CD4-positive, CD25-positive, alpha-beta regulatory T cell (primary cell): ENCODE measurements around the gene REV3L. TPM values are rescaled to one million over a fixed set of nuclear protein-coding genes. Genes with fewer than 3 reads are reported as not detected.
A peak's percentile ranks its signal among the peaks of the same experiment; 100 is the strongest.
"Not testable (repeated sequence)": the region's sequence is repeated elsewhere in the genome, so short reads cannot be mapped to it uniquely, and the experiment has no call there.

Experiments
- ATAC-seq, 2 donors: fragments of 150-1000 bp; cut with Tn5 transposase; one replicate each; pipeline ENCODE4 v1.10.0; 2021; ENCODE audit warnings: low read depth in 2 of 2, moderate number of reproducible peaks in 2 of 2, moderate library complexity in 1 of 2
- DNase-seq, 3 donors: peaks; one replicate each; pipeline versions ENCODE4 v3.0.0 to v3.0.0-alpha.2; 2012 to 2022; ENCODE audit warnings: mixed read lengths in 1 of 3
- H3K27ac ChIP-seq: one replicate; pipeline ENCODE4 v1.7.0; 2013; ENCODE audit warnings: mild to moderate bottlenecking, low read length; ENCODE audit not compliant: insufficient read depth, poor library complexity, severe bottlenecking
- H3K27me3 ChIP-seq: one replicate; pipeline ENCODE4 v1.7.0; 2013; ENCODE audit warnings: low read length; ENCODE audit not compliant: control insufficient read depth, insufficient read depth
- H3K36me3 ChIP-seq: one replicate; pipeline ENCODE4 v1.7.0; 2013; ENCODE audit warnings: mild to moderate bottlenecking, low read length, moderate library complexity; ENCODE audit not compliant: control insufficient read depth, insufficient read depth
- H3K4me1 ChIP-seq: 2 replicates; pipeline ENCODE4 v1.7.0; 2013; ENCODE audit warnings: mild to moderate bottlenecking, low read length; ENCODE audit not compliant: insufficient read depth, control insufficient read depth, poor library complexity, severe bottlenecking
- H3K4me3 ChIP-seq: one replicate; pipeline ENCODE4 v1.7.0; 2013; ENCODE audit warnings: low read depth, mild to moderate bottlenecking, low read length, moderate library complexity
- H3K9me3 ChIP-seq, 2 experiments: 1 replicate in 1 of 2; 2 replicates in 1 of 2; pipeline ENCODE4 v1.7.0; 2013; ENCODE audit warnings: low read length in 2 of 2, mild to moderate bottlenecking in 1 of 2, moderate library complexity in 1 of 2; ENCODE audit not compliant: control insufficient read depth in 2 of 2
- H3K27ac Mint-ChIP-seq, 3 donors: one replicate each; pipeline ENCODE4 v1.8.0; 2020 to 2022; ENCODE audit warnings: mild to moderate bottlenecking in 3 of 3, mixed read lengths in 3 of 3, moderate library complexity in 2 of 3
- H3K27me3 Mint-ChIP-seq: one replicate; pipeline ENCODE4 v1.8.0; 2022; ENCODE audit warnings: mild to moderate bottlenecking, mixed read lengths
- H3K36me3 Mint-ChIP-seq: one replicate; pipeline ENCODE4 v1.8.0; 2020; ENCODE audit warnings: mixed read lengths
- H3K4me1 Mint-ChIP-seq, 4 donors: one replicate each; pipeline ENCODE4 v1.8.0; 2020 to 2022; ENCODE audit warnings: mixed read lengths in 4 of 4, mild to moderate bottlenecking in 1 of 4
- H3K4me3 Mint-ChIP-seq, 4 donors: one replicate each; pipeline ENCODE4 v1.8.0; 2020 to 2022; ENCODE audit warnings: mild to moderate bottlenecking in 4 of 4, mixed read lengths in 4 of 4, moderate library complexity in 3 of 4
- H3K9me3 Mint-ChIP-seq, 7 donors: one replicate each; pipeline ENCODE4 v1.8.0; 2020 to 2022; ENCODE audit warnings: mixed read lengths in 7 of 7, mild to moderate bottlenecking in 3 of 7, moderate library complexity in 2 of 7
- polyA plus RNA-seq, 4 donors: library from polyadenylated mRNA; unstranded; fragments of 300-500 nt; fragmentation: Illumina TruSeq; gene quantifications; one replicate each; pipeline ENCODE4 v1.2.3, GENCODE V29; 2021
- total RNA-seq: library from RNA; stranded (reverse); gene quantifications from one replicate; pipeline ENCODE4 v1.2.3, GENCODE V29; 2022

Gene REV3L
- total and polyA plus RNA-seq, 5 donors from 2014 or later = 6.5 to 35.7 (median 9.4) TPM

DNA sequence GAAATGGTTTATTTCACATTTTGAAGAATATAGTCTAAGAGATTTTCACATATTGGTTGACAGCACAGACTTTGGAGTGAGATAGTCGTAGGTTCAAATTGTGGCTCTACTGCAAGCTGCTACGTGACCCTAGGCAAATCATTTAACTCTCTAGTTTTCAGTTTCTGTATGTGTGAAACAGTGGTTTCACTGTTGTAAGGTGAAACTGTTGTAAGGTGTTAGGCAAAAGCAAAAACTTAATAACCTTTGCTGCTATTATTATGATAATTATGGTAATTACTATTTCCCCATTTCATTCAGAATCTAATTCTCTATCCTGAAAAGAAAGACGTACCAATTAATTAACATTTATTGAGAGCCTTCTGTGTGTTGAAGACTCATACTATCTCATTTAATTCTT lies 144.2 kb downstream of the REV3L start:
- Mint-ChIP-seq H3K27ac (no peak overlapping the region), H3K27me3 (no peaks in the 10 kb centered on the region), H3K4me1 (peaks cover 4 to 10% (median 6%) of the 10 kb centered on the region in 4 donors), H3K9me3 (no peaks in the 10 kb centered on the region), H3K4me3 (no peak overlapping the region), H3K36me3 (peaks cover 18% of the 10 kb centered on the region)
- Histone ChIP-seq H3K27me3 (no peaks in the 10 kb centered on the region), H3K4me1 (no peaks in the 10 kb centered on the region), H3K9me3 (no peaks in the 10 kb centered on the region), H3K4me3 (no peak overlapping the region), H3K36me3 (peaks cover 11% of the 10 kb centered on the region), H3K27ac (no peak overlapping the region)
- DNase-seq = peak in 1 of 3 donors; percentile 55
- no peak for ATAC-seq

- peaks cover 22% of the 10 kb centered on the region for H3K36me3 Mint-ChIP-seq
- no peak for DNase-seq
- no peaks in the 10 kb centered on the region for H3K9me3 Mint-ChIP-seq
These were observed 145.2 kb downstream of the REV3L start for GRCh38 chr6:111337829-111338236.

DNA sequence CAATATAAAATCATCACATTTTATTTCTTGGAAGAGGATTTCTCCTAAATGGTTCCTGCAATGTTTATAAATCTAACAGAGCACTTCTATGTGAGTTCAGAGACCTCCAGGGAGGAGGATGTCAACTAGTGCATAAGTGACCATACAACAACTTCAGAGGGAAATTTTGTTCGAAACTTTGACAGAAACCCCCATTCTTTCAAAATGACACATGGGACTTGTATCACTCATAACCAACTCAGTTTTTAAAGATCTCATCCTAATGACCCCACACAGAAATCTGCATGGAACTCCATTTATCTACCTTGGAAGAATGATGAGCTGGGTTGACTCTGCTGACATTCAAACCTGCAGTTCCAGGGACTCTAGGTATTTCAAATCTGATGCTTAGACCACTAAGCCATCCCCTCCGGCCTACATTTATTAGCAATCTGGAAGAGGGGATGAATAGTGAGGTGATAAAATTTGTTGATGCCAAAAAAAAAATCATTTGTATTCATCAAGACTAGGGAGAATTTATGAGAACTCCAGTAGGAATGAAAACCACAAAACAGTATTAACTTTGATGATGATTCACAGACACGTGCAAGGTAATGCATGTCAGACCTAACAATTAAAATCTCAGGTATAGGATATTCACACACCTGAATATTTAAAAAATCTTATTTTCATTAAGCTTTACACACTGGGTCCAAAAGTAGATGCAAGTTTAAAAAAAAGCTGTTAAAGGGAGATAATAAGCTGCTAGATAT lies 153.0 kb downstream of the REV3L start:
- Mint-ChIP-seq H3K36me3 (peaks cover 44% of the 10 kb centered on the region), H3K4me1 (peaks cover 0 to 4% (median under 1%) of the 10 kb centered on the region in 4 donors), H3K9me3 (no peaks in the 10 kb centered on the region), H3K27ac (no peak overlapping the region), H3K4me3 (no peak overlapping the region), H3K27me3 (no peaks in the 10 kb centered on the region)
- no peaks in the 10 kb centered on the region for H3K4me1 ChIP-seq
- no peak for ATAC-seq
- DNase-seq = no peak
- H3K9me3 ChIP-seq = peaks cover 0 to 2% of the 10 kb centered on the region in 2 experiments
- no peak overlapping the region for H3K27ac ChIP-seq
- no peak overlapping the region for H3K4me3 ChIP-seq
- H3K27me3 ChIP-seq = no peaks in the 10 kb centered on the region
- H3K36me3 ChIP-seq = peaks cover 59% of the 10 kb centered on the region

More at GRCh38 chr6:111337829-111338236, 145.2 kb downstream of the REV3L start:
- Histone ChIP-seq H3K27me3 (no peaks in the 10 kb centered on the region), H3K27ac (no peak overlapping the region), H3K36me3 (peaks cover 8% of the 10 kb centered on the region), H3K4me3 (no peak overlapping the region), H3K4me1 (no peaks in the 10 kb centered on the region), H3K9me3 (no peaks in the 10 kb centered on the region)
- H3K4me3 Mint-ChIP-seq = no peak overlapping the region
- no peak for ATAC-seq
- H3K4me1 Mint-ChIP-seq = peaks cover 4 to 14% (median 6%) of the 10 kb centered on the region in 4 donors
- H3K27ac Mint-ChIP-seq = peak overlapping the region in 1 of 3 donors; percentile 75
- no peaks in the 10 kb centered on the region for H3K27me3 Mint-ChIP-seq

GRCh38 chr6:111326563-111326962 lies 156.5 kb downstream of the REV3L start:
- Mint-ChIP-seq H3K36me3 (peaks cover 42% of the 10 kb centered on the region), H3K27ac (no peak overlapping the region), H3K27me3 (no peaks in the 10 kb centered on the region), H3K4me1 (peaks cover 0 to 4% (median under 1%) of the 10 kb centered on the region in 4 donors), H3K9me3 (peaks cover 0 to 1% (median 0%) of the 10 kb centered on the region in 7 donors), H3K4me3 (no peak overlapping the region)
- DNase-seq = no peak
- no peak overlapping the region for H3K4me3 ChIP-seq
- peaks cover 56% of the 10 kb centered on the region for H3K36me3 ChIP-seq
- ATAC-seq = no peak
- no peaks in the 10 kb centered on the region for H3K27me3 ChIP-seq
- H3K4me1 ChIP-seq = no peaks in the 10 kb centered on the region
- peaks cover 0 to 2% of the 10 kb centered on the region in 2 experiments for H3K9me3 ChIP-seq
- H3K27ac ChIP-seq = no peak overlapping the region

- H3K36me3 ChIP-seq = peaks cover 37% of the 10 kb centered on the region
- Mint-ChIP-seq H3K9me3 (peaks cover 0 to 1% (median 0%) of the 10 kb centered on the region in 7 donors), H3K27ac (peak overlapping the region in 1 of 3 donors; percentile 38), H3K36me3 (peaks cover 33% of the 10 kb centered on the region), H3K4me3 (no peak overlapping the region), H3K4me1 (peaks cover 0 to 8% (median under 1%) of the 10 kb centered on the region in 4 donors), H3K27me3 (no peaks in the 10 kb centered on the region)
- no peaks in the 10 kb centered on the region for H3K27me3 ChIP-seq
- DNase-seq (no peak), ATAC-seq (no peak)
- no peak overlapping the region for H3K4me3 ChIP-seq
- peaks cover 0 to 2% of the 10 kb centered on the region in 2 experiments for H3K9me3 ChIP-seq
- H3K4me1 ChIP-seq = no peaks in the 10 kb centered on the region
- H3K27ac ChIP-seq = no peak overlapping the region
These were observed 160.9 kb downstream of the REV3L start for GRCh38 chr6:111322145-111322544.

GRCh38 chr6:111307950-111308349 lies 175.1 kb downstream of the REV3L start:
- H3K27me3 ChIP-seq, H3K27ac ChIP-seq, H3K4me3 Mint-ChIP-seq, H3K27ac Mint-ChIP-seq, ATAC-seq, H3K27me3 Mint-ChIP-seq, H3K4me1 Mint-ChIP-seq, H3K9me3 Mint-ChIP-seq, H3K4me3 ChIP-seq, H3K9me3 ChIP-seq, H3K4me1 ChIP-seq, DNase-seq: not testable (repeated sequence)
- H3K36me3 Mint-ChIP-seq = peaks cover 52% of the 10 kb centered on the region
- peaks cover 50% of the 10 kb centered on the region for H3K36me3 ChIP-seq

- ATAC-seq = no peak
- Mint-ChIP-seq H3K4me1 (peaks cover 0 to 5% (median 3%) of the 10 kb centered on the region in 4 donors), H3K9me3 (peaks cover 0 to 3% (median 0%) of the 10 kb centered on the region in 7 donors)
These were observed 175.7 kb downstream of the REV3L start for GRCh38 chr6:111307275-111307858.

More at GRCh38 chr6:111307275-111307858, 175.7 kb downstream of the REV3L start:
- H3K36me3 Mint-ChIP-seq = peaks cover 57% of the 10 kb centered on the region
- no peaks in the 10 kb centered on the region for H3K4me1 ChIP-seq
- H3K4me3 Mint-ChIP-seq = no peak overlapping the region
- no peak overlapping the region for H3K27ac Mint-ChIP-seq
- H3K9me3 ChIP-seq = no peaks in the 10 kb centered on the region
- H3K4me3 ChIP-seq = no peak overlapping the region
- DNase-seq = no peak
- H3K27ac ChIP-seq = no peak overlapping the region
- H3K27me3 ChIP-seq = no peaks in the 10 kb centered on the region
- no peaks in the 10 kb centered on the region for H3K27me3 Mint-ChIP-seq
- H3K36me3 ChIP-seq = peaks cover 49% of the 10 kb centered on the region
